HCT116 (cell line): Measurements from ENCODE around the gene NFXL1. TPM values are rescaled to one million over a fixed set of nuclear protein-coding genes. Genes with fewer than 3 reads are reported as not detected.

Experiments
- ATAC-seq: fragments of 200-7000 bp; cut with Tn5 transposase; 2 replicates; pipeline ENCODE4 v1.9.1; 2020; ENCODE audit warnings: mild to moderate bottlenecking, moderate library complexity
- BruUV-seq: library from RNA; stranded (reverse); fragments of 400-500 nt; replicated peaks from 2 replicates; lab custom pipeline; 2021; lab: Mats Ljungman, UMichigan
- CTCF ChIA-PET: fragments of 300-600 bp; sonication (Branson Sonifier 250); formaldehyde crosslinking; loops from one replicate; lab custom pipeline; 2021; ENCODE audit warnings: antibody characterized with exemption; lab: Charles Lee
- POLR2A ChIA-PET: fragments of 300-600, 350-600 bp; sonication (Branson Sonifier 250); formaldehyde crosslinking; loops from one replicate; lab custom pipeline; 2021; ENCODE audit warnings: antibody characterized with exemption; lab: Charles Lee
- RAD21 ChIA-PET, 2 experiments: fragments of 300-600 bp; sonication (Branson Sonifier 250); formaldehyde crosslinking; loops; one replicate each; lab custom pipeline; 2023; ENCODE audit warnings: low total read pairs in 2 of 2; ENCODE audit not compliant: uncharacterized antibody in 2 of 2, unreplicated experiment in 2 of 2, low non-redundant PET in 1 of 2; lab: Charles Lee
- DNase-seq: peaks from one replicate; pipeline ENCODE4 v3.0.0-alpha.2; 2010; ENCODE audit warnings: low read depth, low spot score
- H2AFZ ChIP-seq: fragments of 200-600 bp; shearing (Covaris generic), sonication (generic); 2 replicates; pipeline ENCODE4 v1.6.1; 2017; ENCODE audit warnings: low read depth, mixed run types, mixed read lengths, antibody characterized with exemption, low read length; ENCODE audit not compliant: poor library complexity, severe bottlenecking
- H3K27ac ChIP-seq: 2 replicates; pipeline ENCODE4 v1.5.1; 2012; ENCODE audit warnings: low read depth, low read length
- H3K27me3 ChIP-seq: fragments of 200-600 bp; sonication (generic); 2 replicates; pipeline ENCODE4 v1.6.1; 2016; ENCODE audit warnings: mixed run types, low read length, mixed read lengths; ENCODE audit not compliant: insufficient read depth
- H3K36me3 ChIP-seq, 2 experiments: fragments of 200-500 bp in 1 of 2; fragments of 200-600 bp in 1 of 2; sonication (Bioruptor generic) in 1 of 2; sonication (generic) in 1 of 2; 2 replicates each; pipeline versions ENCODE4 v1.5.1 to v1.6.1; 2014 to 2016; ENCODE audit warnings: low read length in 2 of 2, inconsistent platforms in 1 of 2, mixed read lengths in 1 of 2, mixed run types in 1 of 2; ENCODE audit not compliant: insufficient read depth in 2 of 2, control insufficient read depth in 1 of 2
- H3K4me1 ChIP-seq, 2 experiments: fragments of 200-600 bp in 1 of 2; sonication (generic) in 1 of 2; 2 replicates each; pipeline versions ENCODE4 v1.5.1 to v1.6.1; 2012 to 2017; ENCODE audit warnings: low read length in 2 of 2, inconsistent platforms in 1 of 2, mild to moderate bottlenecking in 1 of 2, mixed read lengths in 1 of 2, mixed run types in 1 of 2, moderate library complexity in 1 of 2; ENCODE audit not compliant: insufficient read depth in 2 of 2, control insufficient read depth in 1 of 2
- H3K4me2 ChIP-seq: fragments of 200-600 bp; sonication (generic); 2 replicates; pipeline ENCODE4 v1.6.1; 2017; ENCODE audit warnings: mixed run types, low read length, mixed read lengths
- H3K4me3 ChIP-seq, 2 experiments: fragments of 200-600 bp in 1 of 2; sonication (generic) in 1 of 2; replicated peaks in 1 of 2; 2 replicates each; pipeline ENCODE4 v1.5.1; 2011 to 2016; ENCODE audit warnings: low read length in 2 of 2, control low read depth in 1 of 2, low read depth in 1 of 2, mild to moderate bottlenecking in 1 of 2, mixed read lengths in 1 of 2, mixed run types in 1 of 2
- H3K79me2 ChIP-seq: fragments of 200-600 bp; sonication (generic); 2 replicates; pipeline ENCODE4 v1.6.1; 2017; ENCODE audit warnings: mild to moderate bottlenecking, mixed run types, low read length, moderate library complexity, mixed read lengths; ENCODE audit not compliant: insufficient read depth
- H3K9ac ChIP-seq: fragments of 200-600 bp; sonication (generic); 2 replicates; pipeline ENCODE4 v1.6.1; 2016; ENCODE audit warnings: low read length, mixed read lengths
- H3K9me2 ChIP-seq: fragments of 200-600 bp; sonication (generic), shearing (Covaris generic); 2 replicates; pipeline ENCODE4 v1.6.1; 2017; ENCODE audit warnings: mixed run types, mild to moderate bottlenecking, moderate library complexity; ENCODE audit not compliant: insufficient read depth
- H3K9me3 ChIP-seq, 2 experiments: fragments of 200-500 bp in 1 of 2; fragments of 200-600 bp in 1 of 2; sonication (Bioruptor generic) in 1 of 2; sonication (generic) in 1 of 2; 2 replicates each; pipeline ENCODE4 v1.6.1; 2014 to 2017; ENCODE audit warnings: low read length in 2 of 2, mixed read lengths in 2 of 2, inconsistent platforms in 1 of 2, low read depth in 1 of 2, mild to moderate bottlenecking in 1 of 2, mixed run types in 1 of 2, moderate library complexity in 1 of 2; ENCODE audit not compliant: control insufficient read depth in 1 of 2, insufficient read depth in 1 of 2
- H4K20me1 ChIP-seq: fragments of 200-600 bp; sonication (generic), shearing (Covaris generic); 2 replicates; pipeline ENCODE4 v1.6.1; 2017; ENCODE audit warnings: mixed run types, mild to moderate bottlenecking, moderate library complexity; ENCODE audit not compliant: insufficient read depth
- CBX3 ChIP-seq: IDR thresholded peaks from 2 replicates; pipeline ENCODE4 v1.6.1; 2012; ENCODE audit warnings: low read depth
- CEBPB ChIP-seq: IDR thresholded peaks from 2 replicates; pipeline ENCODE4 v1.6.1; 2012; ENCODE audit warnings: low read depth
- ELF1 ChIP-seq: IDR thresholded peaks from 2 replicates; pipeline ENCODE4 v1.6.1; 2012; ENCODE audit warnings: low read depth, borderline replicate concordance
- FOSL1 ChIP-seq: IDR thresholded peaks from 2 replicates; pipeline ENCODE4 v1.6.1; 2012; ENCODE audit warnings: low read depth
- JUND ChIP-seq: IDR thresholded peaks from 2 replicates; pipeline ENCODE4 v1.6.1; 2012
- POLR2AphosphoS5 ChIP-seq: IDR thresholded peaks from 2 replicates; pipeline ENCODE4 v1.6.1; 2011; ENCODE audit warnings: mild to moderate bottlenecking, low read depth, low read length, moderate library complexity
- SIN3A ChIP-seq: IDR thresholded peaks from 2 replicates; pipeline ENCODE4 v1.6.1; 2012; ENCODE audit warnings: low read depth
- SRF ChIP-seq: IDR thresholded peaks from 2 replicates; pipeline ENCODE4 v1.6.1; 2012; ENCODE audit warnings: low read depth
- YY1 ChIP-seq: IDR thresholded peaks from 2 replicates; pipeline ENCODE4 v1.6.1; 2011; ENCODE audit warnings: low read length, low read depth, moderate library complexity, mild to moderate bottlenecking; ENCODE audit not compliant: insufficient replicate concordance; ENCODE audit errors: extremely low read depth
- ZFX ChIP-seq: fragments of 450-650 bp; IDR thresholded peaks from 2 replicates; pipeline ENCODE4 v1.6.1; 2017
- intact Hi-C: fragments of 100-400 bp; cut with micrococcal nuclease; formaldehyde crosslinking; loops from 2 replicates; pipeline ENCODE4 v1.10.0; 2022
- total RNA-seq: library from RNA; stranded (reverse); gene quantifications from one replicate; pipeline ENCODE4 v1.2.1, GENCODE V29; 2021; ENCODE audit not compliant: unreplicated experiment
- TF ChIP-seq, protein P1 (sequence below), 3 experiments: fragments of 200-600 bp in 1 of 3; sonication (generic) in 1 of 3; IDR thresholded peaks in 2 of 3; conservative IDR thresholded peaks in 1 of 3; 2 replicates each; pipeline ENCODE4 v1.5.1; 2012 to 2017; ENCODE audit warnings: low read depth in 2 of 3, low read length in 2 of 3, antibody characterized with exemption in 1 of 3, borderline replicate concordance in 1 of 3, control low read depth in 1 of 3, mild to moderate bottlenecking in 1 of 3, mixed read lengths in 1 of 3, mixed run types in 1 of 3, moderate library complexity in 1 of 3; ENCODE audit not compliant: insufficient read depth in 1 of 3
- TF ChIP-seq, protein P2 (sequence below): IDR thresholded peaks from 2 replicates; pipeline ENCODE4 v1.6.1; 2012; ENCODE audit warnings: low read depth
- TF ChIP-seq, protein P3 (sequence below): IDR thresholded peaks from 2 replicates; pipeline ENCODE4 v1.6.1; 2012

NFXL1 gene
- total RNA-seq, 1 experiment from 2014 or later = 26.8 TPM

DNA sequence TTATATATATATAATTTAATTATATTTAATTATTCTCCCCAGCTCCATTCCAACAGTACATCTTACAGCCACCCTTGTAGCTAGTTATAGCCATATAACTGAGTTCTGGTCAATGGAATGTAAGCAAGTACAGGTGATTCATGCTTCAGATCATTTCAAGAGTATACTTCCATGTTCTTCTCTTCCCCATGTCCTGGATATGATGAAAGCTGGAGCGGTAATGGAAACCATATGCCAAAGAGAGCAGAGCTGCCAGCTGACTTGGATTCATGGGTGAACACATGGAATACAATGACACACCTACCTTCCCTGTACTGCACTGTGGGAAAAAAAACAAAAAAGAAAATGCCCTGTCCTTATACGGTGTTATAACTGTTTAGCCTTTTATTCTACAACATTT, 59.0 kb downstream of the NFXL1 start:
- ATAC-seq = no peak
- Histone ChIP-seq H3K4me1 (no peaks in the 10 kb centered on the region), H3K9ac (no peak overlapping the region), H3K36me3 (0 out of 4 replicates have a peak, but pooled peaks cover 0 to 5% of the 10 kb centered on the region in 2 experiments), H3K9me3 (no peaks in the 10 kb centered on the region), H3K27ac (no peak overlapping the region), H3K27me3 (no peaks in the 10 kb centered on the region), H4K20me1 (no peaks in the 10 kb centered on the region), H3K79me2 (no peaks in the 10 kb centered on the region), H3K4me3 (no peak overlapping the region), H3K9me2 (no peaks in the 10 kb centered on the region)
- CTCF ChIA-PET = no interaction called here
- POLR2A ChIA-PET = no interaction called here
- DNase-seq = no peak
- BruUV-seq = no TSS peak
- no peak for TF ChIP-seq YY1
- TF ChIP-seq CEBPB = no peak
- TF ChIP-seq, protein P1, sequence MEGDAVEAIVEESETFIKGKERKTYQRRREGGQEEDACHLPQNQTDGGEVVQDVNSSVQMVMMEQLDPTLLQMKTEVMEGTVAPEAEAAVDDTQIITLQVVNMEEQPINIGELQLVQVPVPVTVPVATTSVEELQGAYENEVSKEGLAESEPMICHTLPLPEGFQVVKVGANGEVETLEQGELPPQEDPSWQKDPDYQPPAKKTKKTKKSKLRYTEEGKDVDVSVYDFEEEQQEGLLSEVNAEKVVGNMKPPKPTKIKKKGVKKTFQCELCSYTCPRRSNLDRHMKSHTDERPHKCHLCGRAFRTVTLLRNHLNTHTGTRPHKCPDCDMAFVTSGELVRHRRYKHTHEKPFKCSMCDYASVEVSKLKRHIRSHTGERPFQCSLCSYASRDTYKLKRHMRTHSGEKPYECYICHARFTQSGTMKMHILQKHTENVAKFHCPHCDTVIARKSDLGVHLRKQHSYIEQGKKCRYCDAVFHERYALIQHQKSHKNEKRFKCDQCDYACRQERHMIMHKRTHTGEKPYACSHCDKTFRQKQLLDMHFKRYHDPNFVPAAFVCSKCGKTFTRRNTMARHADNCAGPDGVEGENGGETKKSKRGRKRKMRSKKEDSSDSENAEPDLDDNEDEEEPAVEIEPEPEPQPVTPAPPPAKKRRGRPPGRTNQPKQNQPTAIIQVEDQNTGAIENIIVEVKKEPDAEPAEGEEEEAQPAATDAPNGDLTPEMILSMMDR (IDR thresholded peaks at IDR 0.05 in 2 of 3, conservative IDR thresholded peaks at IDR 0.05 in 1 of 3; ENCODE audit: borderline replicate concordance in 1 of 3, insufficient read depth in 1 of 3, low read depth in 2 of 3, low read length in 2 of 3) = no peak
- no peak for TF ChIP-seq SRF
- TF ChIP-seq ELF1 = no peak
- TF ChIP-seq, all 23 proteins: peak for 0
- Histone ChIP-seq H2AFZ (no peak overlapping the region), H3K4me2 (no peak overlapping the region)
- RAD21 ChIA-PET = no interaction called here
- intact Hi-C loops = no loop called here

DNA sequence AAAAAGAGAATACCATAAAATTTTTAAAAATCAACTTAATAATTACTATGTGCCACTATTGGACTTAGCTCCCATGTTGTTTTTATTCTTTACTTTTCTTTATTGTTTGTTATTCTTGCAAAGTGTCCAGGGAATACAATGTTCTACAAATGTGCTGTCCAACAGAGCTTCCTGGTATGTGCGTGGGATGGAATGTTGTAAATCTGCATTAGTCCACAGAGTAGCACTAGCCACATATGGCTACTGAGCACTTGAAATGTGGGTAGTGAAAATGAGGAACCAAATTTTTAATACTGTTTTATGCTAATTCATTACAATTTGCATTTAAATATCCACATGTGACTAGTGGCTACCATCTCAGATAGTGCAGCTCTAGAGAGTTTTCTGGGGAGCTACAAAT, 62.2 kb downstream of the NFXL1 start:
- H4K20me1 ChIP-seq = no peaks in the 10 kb centered on the region
- peaks cover 6 to 13% of the 10 kb centered on the region in 2 experiments; a peak in 2 of 4 replicates for H3K36me3 ChIP-seq
- H2AFZ ChIP-seq = no peak overlapping the region
- ChIA-PET POLR2A (no interaction called here), RAD21 (no interaction called here), CTCF (no interaction called here)
- H3K4me3 ChIP-seq = no peak overlapping the region
- no peaks in the 10 kb centered on the region; the same call in 1 of the 2 replicates for H3K9me2 ChIP-seq
- BruUV-seq = no TSS peak
- ATAC-seq = no peak
- no peak overlapping the region for H3K27ac ChIP-seq
- intact Hi-C loops = no loop called here
- no peaks in the 10 kb centered on the region for H3K4me1 ChIP-seq
- H3K9me3 ChIP-seq = no peaks in the 10 kb centered on the region
- DNase-seq = no peak
- no peak overlapping the region for H3K4me2 ChIP-seq
- H3K27me3 ChIP-seq = no peaks in the 10 kb centered on the region
- H3K9ac ChIP-seq = no peak overlapping the region
- H3K79me2 ChIP-seq = no peaks in the 10 kb centered on the region
- no peak for TF ChIP-seq FOSL1
- TF ChIP-seq CEBPB = no peak
- TF ChIP-seq, protein P2, sequence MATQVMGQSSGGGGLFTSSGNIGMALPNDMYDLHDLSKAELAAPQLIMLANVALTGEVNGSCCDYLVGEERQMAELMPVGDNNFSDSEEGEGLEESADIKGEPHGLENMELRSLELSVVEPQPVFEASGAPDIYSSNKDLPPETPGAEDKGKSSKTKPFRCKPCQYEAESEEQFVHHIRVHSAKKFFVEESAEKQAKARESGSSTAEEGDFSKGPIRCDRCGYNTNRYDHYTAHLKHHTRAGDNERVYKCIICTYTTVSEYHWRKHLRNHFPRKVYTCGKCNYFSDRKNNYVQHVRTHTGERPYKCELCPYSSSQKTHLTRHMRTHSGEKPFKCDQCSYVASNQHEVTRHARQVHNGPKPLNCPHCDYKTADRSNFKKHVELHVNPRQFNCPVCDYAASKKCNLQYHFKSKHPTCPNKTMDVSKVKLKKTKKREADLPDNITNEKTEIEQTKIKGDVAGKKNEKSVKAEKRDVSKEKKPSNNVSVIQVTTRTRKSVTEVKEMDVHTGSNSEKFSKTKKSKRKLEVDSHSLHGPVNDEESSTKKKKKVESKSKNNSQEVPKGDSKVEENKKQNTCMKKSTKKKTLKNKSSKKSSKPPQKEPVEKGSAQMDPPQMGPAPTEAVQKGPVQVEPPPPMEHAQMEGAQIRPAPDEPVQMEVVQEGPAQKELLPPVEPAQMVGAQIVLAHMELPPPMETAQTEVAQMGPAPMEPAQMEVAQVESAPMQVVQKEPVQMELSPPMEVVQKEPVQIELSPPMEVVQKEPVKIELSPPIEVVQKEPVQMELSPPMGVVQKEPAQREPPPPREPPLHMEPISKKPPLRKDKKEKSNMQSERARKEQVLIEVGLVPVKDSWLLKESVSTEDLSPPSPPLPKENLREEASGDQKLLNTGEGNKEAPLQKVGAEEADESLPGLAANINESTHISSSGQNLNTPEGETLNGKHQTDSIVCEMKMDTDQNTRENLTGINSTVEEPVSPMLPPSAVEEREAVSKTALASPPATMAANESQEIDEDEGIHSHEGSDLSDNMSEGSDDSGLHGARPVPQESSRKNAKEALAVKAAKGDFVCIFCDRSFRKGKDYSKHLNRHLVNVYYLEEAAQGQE = no peak
- TF ChIP-seq, protein P1 (IDR thresholded peaks at IDR 0.05 in 2 of 3, conservative IDR thresholded peaks at IDR 0.05 in 1 of 3; ENCODE audit: borderline replicate concordance in 1 of 3, insufficient read depth in 1 of 3, low read depth in 2 of 3, low read length in 2 of 3) = no peak
- no peak for TF ChIP-seq SRF
- TF ChIP-seq SIN3A = no peak
- no peak for TF ChIP-seq ZFX
- no peak for TF ChIP-seq JUND
- TF ChIP-seq, protein P3, sequence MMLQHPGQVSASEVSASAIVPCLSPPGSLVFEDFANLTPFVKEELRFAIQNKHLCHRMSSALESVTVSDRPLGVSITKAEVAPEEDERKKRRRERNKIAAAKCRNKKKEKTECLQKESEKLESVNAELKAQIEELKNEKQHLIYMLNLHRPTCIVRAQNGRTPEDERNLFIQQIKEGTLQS = no peak
- no peak for TF ChIP-seq CBX3
- TF ChIP-seq POLR2AphosphoS5 = no peak
